HL-60 (cell line): Measurements from ENCODE around the gene DARS1.

ENCODE experiments used
- GABPA ChIP-seq: IDR thresholded peaks from 2 replicates; pipeline ENCODE4 v1.6.1; 2012; ENCODE audit warnings: low read depth
- POLR2AphosphoS5 ChIP-seq: IDR thresholded peaks from 2 replicates; pipeline ENCODE4 v1.6.1; 2012; ENCODE audit warnings: low read depth
- REST ChIP-seq: IDR thresholded peaks from 2 replicates; pipeline ENCODE4 v1.6.1; 2012; ENCODE audit warnings: low read depth; ENCODE audit not compliant: insufficient replicate concordance
- SPI1 ChIP-seq: IDR thresholded peaks from 2 replicates; pipeline ENCODE4 v1.6.1; 2012; ENCODE audit warnings: low read depth, mild to moderate bottlenecking, borderline replicate concordance
- TF ChIP-seq, protein P1 (sequence below): IDR thresholded peaks from one replicate; pipeline ENCODE4 v1.5.1; 2011; ENCODE audit warnings: low read length, control low read depth, inconsistent platforms; ENCODE audit not compliant: insufficient read depth

- TF ChIP-seq, protein P1, sequence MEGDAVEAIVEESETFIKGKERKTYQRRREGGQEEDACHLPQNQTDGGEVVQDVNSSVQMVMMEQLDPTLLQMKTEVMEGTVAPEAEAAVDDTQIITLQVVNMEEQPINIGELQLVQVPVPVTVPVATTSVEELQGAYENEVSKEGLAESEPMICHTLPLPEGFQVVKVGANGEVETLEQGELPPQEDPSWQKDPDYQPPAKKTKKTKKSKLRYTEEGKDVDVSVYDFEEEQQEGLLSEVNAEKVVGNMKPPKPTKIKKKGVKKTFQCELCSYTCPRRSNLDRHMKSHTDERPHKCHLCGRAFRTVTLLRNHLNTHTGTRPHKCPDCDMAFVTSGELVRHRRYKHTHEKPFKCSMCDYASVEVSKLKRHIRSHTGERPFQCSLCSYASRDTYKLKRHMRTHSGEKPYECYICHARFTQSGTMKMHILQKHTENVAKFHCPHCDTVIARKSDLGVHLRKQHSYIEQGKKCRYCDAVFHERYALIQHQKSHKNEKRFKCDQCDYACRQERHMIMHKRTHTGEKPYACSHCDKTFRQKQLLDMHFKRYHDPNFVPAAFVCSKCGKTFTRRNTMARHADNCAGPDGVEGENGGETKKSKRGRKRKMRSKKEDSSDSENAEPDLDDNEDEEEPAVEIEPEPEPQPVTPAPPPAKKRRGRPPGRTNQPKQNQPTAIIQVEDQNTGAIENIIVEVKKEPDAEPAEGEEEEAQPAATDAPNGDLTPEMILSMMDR: no peak
- TF ChIP-seq REST (no peak), GABPA (no peak; the same call in 1 of the 2 replicates), POLR2AphosphoS5 (no peak; the same call in 1 of the 2 replicates), SPI1 (no peak)
Measured at GRCh38 chr2:135931776-135932443, 53.5 kb downstream of the DARS1 start.
